ENCODE results near the gene COL6A2. TPM values are rescaled to one million over a fixed set of nuclear protein-coding genes. Genes with fewer than 3 reads are reported as not detected.

COL6A2 gene
- total and polyA plus RNA-seq, 2 donors (not counting 1 experiment from before 2014, with no cell fraction given) = 1.2 to 2.1 TPM

DNA sequence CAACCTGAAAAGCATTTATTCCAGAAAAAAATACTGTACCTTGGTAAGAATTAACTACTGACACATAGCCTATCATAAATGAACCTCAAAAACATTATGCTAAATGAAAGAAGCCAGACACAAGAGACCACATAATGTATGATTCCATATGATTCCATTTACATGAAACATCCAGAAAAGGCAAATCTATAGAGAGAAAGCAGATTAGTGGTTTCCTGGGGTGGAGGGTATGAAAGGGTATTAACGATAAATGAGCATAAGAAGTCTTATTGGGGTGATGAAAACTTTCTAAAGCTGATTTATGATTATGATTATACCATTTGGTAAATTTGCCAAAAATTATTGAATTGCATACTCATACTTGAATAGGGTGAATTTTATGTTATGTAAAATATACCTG, 10.3 kb upstream of the COL6A2 start:
- no peaks in the 10 kb centered on the region for H3K4me1 Mint-ChIP-seq
- Histone ChIP-seq H3K27me3 (replicated peaks in 1 of 4; ENCODE audit: control extremely low read depth in 1 of 4, control insufficient read depth in 3 of 4, insufficient read depth in 4 of 4, low read length in 3 of 4) (no peaks in the 10 kb centered on the region), H3K36me3 (replicated peaks in 1 of 2; ENCODE audit: control extremely low read depth in 1 of 2, control insufficient read depth in 1 of 2, extremely low read depth in 1 of 2, insufficient read depth in 2 of 2, low read length in 1 of 2) (no peaks in the 10 kb centered on the region), H2AFZ (ENCODE audit: insufficient read depth, low read depth, low read length, poor library complexity, severe bottlenecking) (no peak overlapping the region), H4K20me1 (ENCODE audit: control insufficient read depth, insufficient read depth, low read length, poor library complexity, severe bottlenecking) (no peaks in the 10 kb centered on the region), H3K9ac (ENCODE audit: low read length) (no peak overlapping the region), H3K4me3 (ENCODE audit: control extremely low read depth in 1 of 5, extremely low read depth in 1 of 5, insufficient read depth in 1 of 5, low read depth in 2 of 5, low read length in 4 of 5) (no peak overlapping the region), H3K4me2 (replicated peaks; ENCODE audit: low read depth, low read length, poor library complexity, severe bottlenecking) (no peak overlapping the region), H3K79me2 (ENCODE audit: control insufficient read depth, insufficient read depth, low read length) (no peaks in the 10 kb centered on the region), H3K27ac (ENCODE audit: low read length in 2 of 2) (no peak overlapping the region), H3K9me3 (ENCODE audit: control extremely low read depth in 1 of 3, control insufficient read depth in 2 of 3, insufficient read depth in 1 of 3, low read length in 2 of 3) (peaks cover 4 to 27% (median 8%) of the 10 kb centered on the region in 3 donors), H3K4me1 (ENCODE audit: control insufficient read depth in 2 of 2, insufficient read depth in 2 of 2, low read length in 2 of 2) (no peaks in the 10 kb centered on the region)
- H3K27ac Mint-ChIP-seq = no peak overlapping the region
- peaks cover 18% of the 10 kb centered on the region for H3K9me3 Mint-ChIP-seq (ENCODE audit: insufficient read depth)
- H3K4me3 Mint-ChIP-seq = no peak overlapping the region
- TF ChIP-seq EZH2 (IDR thresholded peaks at IDR 0.05; ENCODE audit: borderline replicate concordance, insufficient read depth, low read depth, low read length, poor library complexity, severe bottlenecking) = no peak
- TF ChIP-seq, protein P1, sequence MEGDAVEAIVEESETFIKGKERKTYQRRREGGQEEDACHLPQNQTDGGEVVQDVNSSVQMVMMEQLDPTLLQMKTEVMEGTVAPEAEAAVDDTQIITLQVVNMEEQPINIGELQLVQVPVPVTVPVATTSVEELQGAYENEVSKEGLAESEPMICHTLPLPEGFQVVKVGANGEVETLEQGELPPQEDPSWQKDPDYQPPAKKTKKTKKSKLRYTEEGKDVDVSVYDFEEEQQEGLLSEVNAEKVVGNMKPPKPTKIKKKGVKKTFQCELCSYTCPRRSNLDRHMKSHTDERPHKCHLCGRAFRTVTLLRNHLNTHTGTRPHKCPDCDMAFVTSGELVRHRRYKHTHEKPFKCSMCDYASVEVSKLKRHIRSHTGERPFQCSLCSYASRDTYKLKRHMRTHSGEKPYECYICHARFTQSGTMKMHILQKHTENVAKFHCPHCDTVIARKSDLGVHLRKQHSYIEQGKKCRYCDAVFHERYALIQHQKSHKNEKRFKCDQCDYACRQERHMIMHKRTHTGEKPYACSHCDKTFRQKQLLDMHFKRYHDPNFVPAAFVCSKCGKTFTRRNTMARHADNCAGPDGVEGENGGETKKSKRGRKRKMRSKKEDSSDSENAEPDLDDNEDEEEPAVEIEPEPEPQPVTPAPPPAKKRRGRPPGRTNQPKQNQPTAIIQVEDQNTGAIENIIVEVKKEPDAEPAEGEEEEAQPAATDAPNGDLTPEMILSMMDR (IDR thresholded peaks at IDR 0.05) = no peak
- POLR2A ChIA-PET = no interaction called here
- WGBS (ENCODE audit: insufficient coverage) = no CpG with 5 or more reads among the region's 1 CpG
- no peaks in the 10 kb centered on the region for H3K27me3 Mint-ChIP-seq
- CTCF ChIA-PET = no interaction called here
- DNase-seq (no peak), ATAC-seq (ENCODE audit: low read depth) (no peak)
- intact Hi-C loops (cut with micrococcal nuclease) = no loop called here

DNA sequence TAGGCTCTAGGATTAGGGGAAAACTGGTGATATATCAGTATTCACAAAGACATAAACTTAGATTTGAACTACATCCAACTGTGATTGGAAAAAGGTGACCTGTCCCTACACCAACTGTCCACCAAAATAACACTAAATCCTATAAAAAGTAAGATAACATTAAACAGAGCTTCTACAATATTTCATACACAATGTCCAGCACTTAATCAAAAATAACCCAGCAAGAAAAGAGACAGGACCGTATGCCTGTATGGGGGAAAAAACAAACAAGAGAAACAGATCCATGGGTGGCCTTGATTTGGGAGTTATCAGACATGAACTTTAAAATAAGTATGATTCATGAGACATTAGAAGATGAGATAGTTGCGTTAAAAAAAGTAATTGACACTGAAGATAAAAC, 9.7 kb upstream of the COL6A2 start:
- H3K36me3 ChIP-seq (replicated peaks in 1 of 2; ENCODE audit: control extremely low read depth in 1 of 2, control insufficient read depth in 1 of 2, extremely low read depth in 1 of 2, insufficient read depth in 2 of 2, low read length in 1 of 2) = no peaks in the 10 kb centered on the region
- no peak overlapping the region for H3K27ac ChIP-seq (ENCODE audit: low read length in 2 of 2)
- DNase-seq (no peak), ATAC-seq (ENCODE audit: low read depth) (no peak)
- H3K4me1 ChIP-seq (ENCODE audit: control insufficient read depth in 2 of 2, insufficient read depth in 2 of 2, low read length in 2 of 2) = no peaks in the 10 kb centered on the region
- intact Hi-C loops (cut with micrococcal nuclease) = no loop called here
- Mint-ChIP-seq H3K27ac (no peak overlapping the region), H3K27me3 (no peaks in the 10 kb centered on the region), H3K4me1 (no peaks in the 10 kb centered on the region), H3K9me3 (ENCODE audit: insufficient read depth) (peaks cover 18% of the 10 kb centered on the region), H3K4me3 (no peak overlapping the region)
- no peaks in the 10 kb centered on the region for H3K79me2 ChIP-seq (ENCODE audit: control insufficient read depth, insufficient read depth, low read length)
- no peak overlapping the region for H2AFZ ChIP-seq (ENCODE audit: insufficient read depth, low read depth, low read length, poor library complexity, severe bottlenecking)
- no CpG with 5 or more reads among the region's 2 CpGs for WGBS (ENCODE audit: insufficient coverage)
- H3K9me3 ChIP-seq (ENCODE audit: control extremely low read depth in 1 of 3, control insufficient read depth in 2 of 3, insufficient read depth in 1 of 3, low read length in 2 of 3) = peaks cover 4 to 24% (median 8%) of the 10 kb centered on the region in 3 donors
- TF ChIP-seq, protein P1 (IDR thresholded peaks at IDR 0.05) = no peak
- TF ChIP-seq EZH2 (IDR thresholded peaks at IDR 0.05; ENCODE audit: borderline replicate concordance, insufficient read depth, low read depth, low read length, poor library complexity, severe bottlenecking) = no peak
- H3K4me3 ChIP-seq (ENCODE audit: control extremely low read depth in 1 of 5, extremely low read depth in 1 of 5, insufficient read depth in 1 of 5, low read depth in 2 of 5, low read length in 4 of 5) = no peak overlapping the region
- H3K4me2 ChIP-seq (replicated peaks; ENCODE audit: low read depth, low read length, poor library complexity, severe bottlenecking) = no peak overlapping the region
- H3K27me3 ChIP-seq (replicated peaks in 1 of 4; ENCODE audit: control extremely low read depth in 1 of 4, control insufficient read depth in 3 of 4, insufficient read depth in 4 of 4, low read length in 3 of 4) = no peaks in the 10 kb centered on the region
- POLR2A ChIA-PET = no interaction called here
- H4K20me1 ChIP-seq (ENCODE audit: control insufficient read depth, insufficient read depth, low read length, poor library complexity, severe bottlenecking) = no peaks in the 10 kb centered on the region
- H3K9ac ChIP-seq (ENCODE audit: low read length) = no peak overlapping the region
- CTCF ChIA-PET = no interaction called here

Measured in B cell (primary cell).